Glomerular endothelial cell (primary cell): Measurements from ENCODE around the gene IFITM1. TPM values are rescaled to one million over a fixed set of nuclear protein-coding genes. Genes with fewer than 3 reads are reported as not detected.

ENCODE experiments used
- DNase-seq: peaks from one replicate; pipeline ENCODE4 v3.0.0-alpha.2; 2011; ENCODE audit warnings: low read depth, low spot score; ENCODE audit errors: extremely low read depth
- total RNA-seq: library from RNA; depleted of rRNA; stranded (reverse); fragments of >200 nt; gene quantifications from 2 replicates; pipeline ENCODE4 v1.2.3, GENCODE V29; 2015

IFITM1 gene
- total RNA-seq, 1 donor from 2014 or later = 86.5 TPM

DNA sequence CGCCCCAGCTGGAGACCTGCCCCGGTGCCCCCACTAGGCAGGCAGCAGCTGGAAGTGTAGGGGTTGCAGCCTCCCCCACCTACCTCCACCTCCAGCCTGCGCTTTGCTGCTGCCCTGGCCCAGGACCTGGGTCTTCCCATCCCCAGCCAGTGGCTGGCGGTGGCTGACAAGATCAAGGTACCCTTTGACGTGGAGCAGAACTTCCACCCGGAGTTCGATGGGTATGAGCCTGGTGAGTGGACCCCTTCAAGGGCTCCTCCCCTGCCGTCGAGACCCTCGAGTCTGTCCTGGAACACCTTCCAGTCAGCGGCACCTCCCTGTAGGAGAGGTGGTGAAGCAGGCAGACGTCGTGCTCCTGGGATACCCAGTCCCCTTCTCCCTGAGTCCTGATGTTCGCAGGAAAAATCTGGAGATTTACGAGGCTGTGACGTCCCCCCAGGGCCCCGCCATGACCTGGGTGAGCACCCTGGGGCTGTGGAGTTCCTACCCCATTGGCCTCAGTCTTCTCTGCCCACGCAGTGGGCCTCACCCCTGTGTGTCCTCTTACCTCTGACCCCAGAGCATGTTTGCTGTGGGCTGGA lies 20.5 kb upstream of the IFITM1 start:
- DNase-seq = no peak

DNA sequence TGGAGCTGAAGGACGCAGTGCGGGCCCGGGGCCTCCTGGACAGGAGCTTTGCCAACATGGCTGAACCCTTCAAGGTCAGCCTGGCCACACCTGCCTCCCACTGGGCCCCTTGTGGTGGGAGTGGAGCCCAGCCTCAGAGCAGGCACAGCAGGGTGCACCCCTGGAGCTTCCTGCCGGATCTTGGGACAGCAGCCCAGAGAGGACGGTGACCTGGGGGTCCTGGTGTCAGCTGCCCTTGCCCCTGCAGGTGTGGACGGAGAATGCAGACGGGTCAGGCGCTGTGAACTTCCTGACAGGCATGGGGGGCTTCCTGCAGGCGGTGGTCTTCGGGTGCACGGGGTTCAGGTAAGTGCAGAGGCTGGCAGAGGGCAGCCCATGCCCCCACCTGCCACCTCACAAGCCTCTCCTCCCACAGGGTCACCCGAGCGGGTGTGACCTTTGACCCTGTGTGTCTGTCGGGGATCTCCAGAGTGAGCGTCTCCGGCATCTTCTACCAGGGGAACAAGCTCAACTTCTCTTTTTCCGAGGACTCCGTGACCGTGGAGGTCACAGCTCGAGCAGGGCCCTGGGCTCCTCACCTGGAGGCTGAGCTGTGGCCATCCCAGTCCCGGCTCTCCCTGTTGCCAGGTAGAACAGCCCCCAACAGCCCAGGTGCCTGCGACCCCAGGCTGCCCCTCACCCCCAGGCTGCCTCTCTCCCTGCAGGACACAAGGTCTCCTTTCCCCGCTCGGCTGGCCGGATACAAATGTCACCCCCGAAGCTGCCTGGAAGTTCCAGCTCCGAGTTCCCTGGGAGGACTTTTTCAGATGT lies 19.8 kb upstream of the IFITM1 start:
- no peak for DNase-seq

DNA sequence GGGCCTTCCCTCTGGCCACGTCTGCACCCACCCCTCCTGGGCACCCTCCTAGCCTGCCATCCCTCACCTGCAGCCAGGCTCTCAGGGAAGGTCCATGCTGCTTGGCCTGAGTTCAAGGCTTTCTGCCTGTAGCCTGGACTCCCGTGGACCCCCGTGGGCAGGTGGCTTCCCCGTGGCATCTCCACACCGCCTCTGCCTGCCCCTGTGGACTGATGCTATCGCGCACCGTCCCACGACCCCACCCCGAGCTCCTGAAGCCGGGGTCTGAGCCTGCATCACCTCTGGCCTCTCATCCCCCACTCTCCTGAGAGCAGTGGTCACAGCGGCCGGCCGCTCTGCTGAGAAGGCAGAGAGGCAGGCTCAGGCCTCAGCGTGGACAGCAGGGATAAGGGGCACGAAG lies 19.1 kb upstream of the IFITM1 start:
- DNase-seq = no peak

DNA sequence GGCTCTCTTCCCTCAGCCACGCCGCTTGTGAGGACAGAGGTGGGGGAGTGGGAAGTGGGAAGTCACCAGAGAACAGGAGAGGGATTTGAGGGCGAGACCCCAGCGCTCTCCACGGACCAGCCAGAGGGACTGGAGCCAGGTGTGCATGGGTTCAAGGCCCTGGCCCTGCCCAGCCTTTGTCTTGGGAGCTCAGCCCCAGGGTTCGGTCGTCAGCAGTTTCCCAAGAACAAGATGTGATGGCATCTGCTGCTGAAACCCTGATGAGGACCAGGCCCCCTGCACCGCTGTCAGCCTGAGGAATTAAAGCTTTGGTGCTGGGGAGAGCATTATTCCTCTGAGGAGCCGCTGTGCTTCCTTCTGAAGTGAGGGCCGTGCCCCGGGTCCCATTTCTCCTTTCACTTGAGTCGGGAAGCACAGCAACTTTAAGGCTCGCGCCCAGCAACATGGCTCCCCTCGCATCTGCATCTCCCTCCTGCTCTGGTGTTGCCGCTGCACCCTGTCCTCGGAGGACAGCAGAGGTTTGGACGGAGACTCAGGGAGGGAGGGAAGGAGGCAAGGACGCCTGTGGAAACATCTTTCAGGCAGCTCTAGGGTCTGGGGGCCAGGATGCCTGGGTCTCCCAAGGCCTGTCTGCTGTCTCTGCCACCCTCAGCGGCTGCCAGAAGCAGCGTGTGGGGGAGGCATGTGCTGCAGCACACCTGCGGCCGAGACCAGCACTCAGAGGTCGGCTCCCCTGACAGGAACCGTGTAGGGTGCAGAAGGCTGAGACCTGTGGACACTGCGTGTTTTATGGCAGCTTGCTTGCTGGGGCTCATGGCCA lies 18.3 kb upstream of the IFITM1 start:
- DNase-seq = no peak

DNA sequence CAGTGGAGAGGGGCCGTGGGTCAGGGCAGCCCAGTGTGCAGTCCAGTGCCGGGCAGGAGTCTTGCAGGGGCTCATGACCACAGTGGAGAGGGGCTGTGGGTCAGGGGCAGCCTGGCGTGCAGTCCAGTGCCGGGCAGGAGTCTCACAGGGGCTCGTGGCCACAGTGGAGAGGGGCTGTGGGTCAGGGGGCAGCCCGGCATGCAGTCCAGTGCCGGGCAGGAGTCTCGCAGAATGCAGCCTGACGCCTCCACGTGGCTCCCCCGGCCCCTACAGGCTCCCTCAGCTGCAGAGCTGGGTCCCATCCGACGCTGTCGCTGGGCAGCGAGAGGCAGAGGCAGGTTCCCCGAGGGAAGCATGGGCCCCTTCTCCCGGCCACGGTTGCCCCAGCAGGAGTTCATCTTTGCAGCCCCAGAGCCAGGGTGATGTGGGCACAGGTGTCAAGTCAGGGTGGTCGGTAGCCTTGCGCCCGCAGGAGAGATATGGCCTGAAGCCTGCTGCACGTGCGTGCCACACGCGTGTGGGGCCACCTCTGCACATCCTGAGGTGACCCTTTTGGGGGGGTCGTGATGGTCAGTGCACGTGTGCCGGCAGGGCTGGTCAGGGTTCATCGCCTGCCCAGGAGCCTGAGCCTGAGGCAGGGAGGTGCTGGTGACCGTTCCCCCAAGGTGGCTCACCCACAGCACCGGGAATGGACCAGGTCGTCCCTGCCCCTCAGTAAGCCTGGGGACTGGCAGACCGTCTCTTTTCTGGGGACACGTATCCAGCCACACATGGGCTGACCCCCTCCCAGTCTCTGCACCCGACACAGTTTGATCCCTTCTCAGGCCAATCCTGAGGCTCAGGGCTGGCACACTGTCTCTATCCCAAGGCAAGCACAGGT lies 17.4 kb upstream of the IFITM1 start:
- no peak for DNase-seq

DNA sequence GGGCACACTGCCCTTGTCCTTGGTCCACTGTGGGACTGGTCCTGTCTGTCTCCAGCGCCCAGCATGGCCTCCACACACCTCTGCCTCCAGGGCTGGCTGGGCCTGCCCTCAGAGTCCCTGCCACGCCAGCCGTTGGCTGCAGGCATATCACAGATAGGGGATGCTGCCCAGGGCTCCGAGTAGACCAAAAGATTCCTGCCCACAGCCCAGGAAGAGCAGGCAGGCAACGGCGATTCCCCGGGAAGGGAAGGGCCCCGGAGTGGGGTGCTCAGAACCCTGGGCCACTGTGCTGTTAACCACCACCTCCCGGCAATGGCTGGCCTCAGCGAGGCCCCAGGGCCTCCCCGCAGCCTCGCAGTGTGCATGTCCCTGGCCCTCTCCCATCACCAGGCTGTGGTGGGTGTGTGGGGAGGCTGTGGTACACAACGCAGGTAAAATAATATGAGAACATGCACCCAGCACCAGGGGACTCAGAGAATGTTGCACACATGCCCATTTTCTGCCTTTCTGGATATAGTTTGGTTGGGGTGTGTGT lies 16.7 kb upstream of the IFITM1 start:
- DNase-seq = no peak

DNA sequence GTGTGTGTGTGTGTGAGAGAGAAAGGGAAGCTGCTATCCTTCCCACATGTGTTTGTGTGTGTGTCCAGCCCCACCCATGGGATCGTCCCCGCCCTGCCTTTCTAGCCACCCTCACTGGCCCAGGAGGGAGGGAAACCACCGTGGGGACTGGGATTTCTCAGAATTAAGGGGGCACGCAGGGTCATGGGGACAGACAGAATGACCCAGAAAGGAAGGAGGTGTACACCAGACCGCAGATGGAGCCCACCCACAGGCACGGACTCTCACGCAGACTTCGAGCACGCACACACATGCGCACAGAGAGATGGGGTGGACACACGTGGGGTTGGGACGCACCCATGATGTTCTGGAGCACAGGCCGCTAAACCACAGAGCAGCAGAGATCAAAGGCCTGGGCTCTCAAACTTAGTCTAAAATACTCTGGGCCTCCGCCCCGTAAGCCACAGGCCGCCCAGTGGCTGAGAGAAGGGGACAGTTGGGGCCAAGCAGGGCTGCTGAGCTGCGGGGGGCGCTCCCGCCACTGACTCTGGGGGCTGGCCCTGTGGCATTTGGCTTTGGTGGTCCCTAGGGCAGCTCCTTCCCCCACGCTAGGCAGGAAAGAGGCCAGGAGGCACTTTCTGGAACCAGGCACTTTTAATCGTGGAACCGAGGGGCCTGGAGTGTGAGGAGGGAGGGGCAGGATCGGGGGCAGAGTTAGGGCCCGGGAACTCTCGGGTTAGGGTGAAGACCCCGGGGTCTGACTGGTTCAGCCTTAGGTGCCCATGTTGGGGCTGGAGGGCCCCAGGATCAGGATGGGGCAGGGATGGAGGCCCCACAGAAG lies 16.0 kb upstream of the IFITM1 start:
- DNase-seq = no peak

DNA sequence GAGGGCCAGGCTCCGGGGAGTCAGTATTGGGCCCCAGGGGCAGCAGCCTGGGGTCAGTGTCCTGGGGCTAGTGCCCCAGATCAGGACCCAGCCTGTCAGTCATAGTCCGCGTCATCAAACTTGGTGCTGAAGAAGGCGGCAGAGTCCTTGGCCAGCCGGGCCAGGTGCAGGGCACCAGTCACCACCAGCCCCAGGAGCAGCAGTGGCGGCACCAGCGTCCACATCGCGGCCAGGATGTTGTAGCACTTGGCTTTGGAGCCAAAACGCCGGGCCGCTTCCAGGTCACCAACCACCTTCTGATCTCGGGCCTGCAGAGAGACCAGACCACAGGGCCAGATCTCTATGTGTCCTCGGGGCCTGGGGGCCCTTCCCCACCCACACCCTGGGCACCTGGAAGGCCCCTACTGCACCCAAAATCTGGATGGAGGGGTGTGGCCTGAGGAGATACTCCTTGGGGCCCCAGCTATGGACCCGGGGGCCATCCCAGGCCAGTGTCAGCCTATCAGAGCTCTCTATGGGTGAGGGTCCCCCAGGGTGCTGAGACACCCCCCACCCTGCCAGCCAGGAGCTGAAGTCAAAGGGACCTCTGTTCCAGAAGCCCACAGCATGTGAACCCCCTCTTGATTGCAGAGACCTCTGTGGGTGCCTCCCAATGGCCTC lies 15.3 kb upstream of the IFITM1 start:
- DNase-seq = no peak

DNA sequence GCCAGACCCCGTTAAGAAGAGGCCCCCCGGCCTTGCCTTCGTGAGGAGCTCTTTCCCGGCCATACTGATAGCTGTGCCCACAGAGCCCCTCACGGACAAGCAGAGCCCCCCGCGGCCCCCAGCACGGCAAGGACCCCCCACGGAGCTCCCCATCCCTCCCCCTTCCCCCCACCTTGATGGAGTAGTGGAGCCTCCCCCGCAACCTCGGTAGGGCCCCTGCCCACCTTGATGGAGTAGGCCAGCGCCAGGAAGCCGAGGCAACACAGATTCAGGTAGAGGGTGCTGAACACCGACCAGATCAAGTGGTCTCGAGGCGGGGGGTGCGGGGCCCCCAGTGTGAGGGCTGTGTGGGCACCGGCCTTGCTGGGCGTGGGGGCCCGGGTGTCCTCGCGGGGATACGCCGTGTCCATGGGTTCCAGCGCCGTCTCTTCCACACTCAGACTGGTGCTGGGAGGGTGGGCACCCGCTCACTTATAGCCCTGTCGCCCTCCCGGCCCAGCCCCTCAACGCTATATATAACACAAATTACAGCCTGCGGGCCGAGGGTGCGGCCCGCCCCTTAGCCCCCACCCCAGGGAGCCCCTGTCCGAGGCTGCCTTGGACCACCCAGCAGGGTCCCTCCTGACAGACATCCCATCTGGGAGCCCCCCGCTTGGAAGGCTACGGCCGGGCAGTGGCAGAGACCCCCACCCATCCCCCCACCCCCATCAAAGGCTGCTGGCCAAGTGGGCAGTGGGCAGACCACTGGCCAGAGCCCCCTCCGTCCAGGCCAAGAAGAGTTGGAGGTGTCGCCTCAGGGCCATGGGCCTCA lies 14.6 kb upstream of the IFITM1 start, which contains the start of gene IFITM5:
Gene IFITM5, minus strand, starts transcription at position 446 of the 811 bp plus-strand sequence. Its CDS starts 36 bp downstream, at position 410.
- DNase-seq = no peak

DNA sequence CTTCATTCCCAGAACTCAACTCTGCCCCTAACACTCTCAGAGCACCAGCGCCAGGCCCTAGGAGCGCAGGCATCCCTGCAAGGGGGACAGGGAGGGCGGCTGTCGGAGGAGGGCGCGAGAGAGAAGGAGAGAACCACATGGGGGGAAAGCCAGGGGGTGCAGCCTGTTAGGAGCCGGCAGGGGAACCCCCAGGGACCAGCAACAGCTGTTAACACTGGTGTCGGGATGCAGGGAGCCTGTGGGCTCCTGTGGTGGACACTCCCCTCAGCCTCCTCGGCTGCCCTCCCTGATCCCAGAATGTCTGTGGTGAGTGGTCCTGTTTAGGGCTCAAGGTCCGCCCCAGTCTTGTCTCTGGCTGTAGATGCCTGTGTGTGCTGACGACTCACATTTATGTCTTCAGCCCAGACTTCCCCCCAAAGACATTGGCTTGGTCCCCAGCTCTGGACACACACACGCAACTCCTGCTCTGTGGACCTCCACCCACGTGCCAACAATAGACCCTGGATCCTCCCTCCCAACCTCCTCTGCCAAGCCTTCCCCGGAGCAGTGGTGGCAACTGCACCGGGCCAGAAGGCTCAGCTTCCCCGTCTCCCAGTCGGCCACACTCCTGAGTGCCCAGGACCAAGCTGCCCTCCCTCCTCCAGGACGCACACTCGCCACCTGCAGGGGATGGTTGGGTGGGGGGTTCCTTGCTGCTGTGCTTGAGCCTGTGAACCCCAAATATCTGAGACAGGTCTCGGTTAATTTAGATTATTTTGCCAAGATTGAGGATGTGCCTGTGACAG lies 13.7 kb upstream of the IFITM1 start:
- no peak for DNase-seq

DNA sequence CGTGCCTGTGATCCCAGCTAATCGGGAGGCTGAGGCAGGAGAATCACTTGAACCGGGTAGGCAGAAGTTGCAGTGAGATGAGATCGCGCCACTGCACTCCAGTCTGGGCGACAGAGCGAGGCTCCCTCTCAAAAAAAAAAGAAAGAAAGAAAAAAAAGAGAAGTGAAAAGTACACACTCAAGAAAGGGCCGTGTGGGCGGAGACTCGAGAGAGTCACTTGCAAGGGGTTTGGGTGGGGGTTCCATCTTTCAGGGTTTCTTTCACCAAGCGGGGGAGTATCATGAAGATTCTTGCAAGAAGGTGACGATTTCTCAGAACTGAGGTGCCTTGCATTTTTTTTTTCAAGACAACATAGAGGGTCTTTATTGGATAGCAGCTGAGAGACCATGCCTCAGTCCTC lies 10.5 kb upstream of the IFITM1 start:
- no peak for DNase-seq

DNA sequence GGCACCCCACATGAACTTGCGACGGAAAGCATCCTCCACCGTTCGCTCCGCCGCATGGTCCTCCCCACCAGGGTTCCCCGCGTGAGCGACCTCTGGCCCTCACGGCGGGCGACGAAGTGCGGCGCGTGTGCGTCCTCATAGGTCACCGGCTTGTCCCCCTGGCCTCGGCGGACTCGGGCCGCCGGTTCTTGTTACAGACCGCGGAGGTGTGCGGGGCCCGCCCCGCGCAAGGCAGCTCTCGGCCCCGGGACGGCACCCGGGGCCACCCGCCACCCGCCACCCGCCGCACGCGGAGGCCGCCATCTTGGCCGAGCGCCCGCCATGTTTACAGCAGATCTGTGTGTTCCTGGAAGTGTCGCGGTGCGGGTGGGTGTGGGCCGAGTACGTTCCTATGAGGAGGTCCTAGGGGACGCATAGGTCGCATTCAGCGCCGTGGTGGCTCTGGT lies 9.8 kb upstream of the IFITM1 start:
- DNase-seq = no peak

DNA sequence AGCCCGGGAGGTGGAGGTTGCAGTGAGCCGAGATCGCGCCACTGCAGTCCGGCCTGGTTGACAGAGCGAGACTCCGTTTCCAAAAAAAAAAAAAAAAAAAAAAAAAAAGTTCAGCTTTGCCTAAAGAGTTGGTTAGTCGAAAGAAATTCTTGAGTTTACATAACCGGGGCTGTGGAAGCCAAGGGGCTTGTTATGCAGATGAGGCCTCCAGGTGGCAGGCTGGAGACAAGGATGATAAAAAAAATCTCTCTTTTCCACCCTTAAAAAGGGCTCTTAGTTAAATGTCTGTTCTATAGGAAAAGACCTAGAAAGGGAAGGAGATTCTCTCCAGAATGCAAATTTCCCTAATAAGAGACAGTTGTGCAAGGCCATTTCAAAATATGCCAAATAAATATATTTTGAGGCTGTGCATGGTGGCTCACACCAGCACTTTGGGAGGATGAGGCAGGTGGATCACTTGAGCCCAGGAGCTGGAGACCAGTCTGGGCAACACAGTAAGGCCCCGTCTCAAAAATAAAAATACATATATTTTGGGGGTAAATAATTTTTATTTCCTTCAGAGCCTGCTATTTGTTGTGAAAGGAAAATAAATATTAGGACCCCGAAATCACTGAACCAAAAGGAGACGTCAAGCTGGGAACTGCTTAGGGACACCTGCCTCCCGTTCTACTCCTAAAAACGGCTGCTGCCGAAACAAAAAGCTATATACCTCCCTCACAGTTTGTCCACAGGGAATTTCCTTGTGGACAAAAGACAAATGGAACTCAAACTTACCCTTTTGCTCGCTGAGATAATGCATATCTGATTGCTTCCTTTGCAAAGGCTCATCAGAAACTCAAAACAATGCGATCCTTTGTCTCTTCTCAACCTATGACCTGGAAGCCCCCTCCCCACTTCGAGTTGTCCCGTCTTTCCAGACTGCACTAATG lies 8.7 kb upstream of the IFITM1 start:
- DNase-seq = no peak

DNA sequence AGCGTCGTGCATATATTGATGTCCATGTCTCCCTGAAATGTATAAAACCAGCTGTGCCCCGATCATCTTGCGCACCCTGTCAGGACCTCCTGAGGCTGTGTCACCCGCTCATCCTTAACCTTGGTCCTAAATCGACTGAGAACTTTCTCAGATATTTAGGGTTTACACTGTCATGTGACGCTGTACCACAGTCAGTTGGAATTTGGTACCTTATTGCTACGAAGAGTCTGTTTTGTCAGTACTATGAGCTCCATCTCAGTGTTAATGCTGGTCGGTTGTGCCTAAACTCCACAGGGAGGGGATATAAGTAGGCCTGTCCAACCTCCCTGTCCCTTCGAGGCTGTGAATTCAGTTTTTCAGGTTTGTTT lies 8.0 kb upstream of the IFITM1 start:
- no peak for DNase-seq

DNA sequence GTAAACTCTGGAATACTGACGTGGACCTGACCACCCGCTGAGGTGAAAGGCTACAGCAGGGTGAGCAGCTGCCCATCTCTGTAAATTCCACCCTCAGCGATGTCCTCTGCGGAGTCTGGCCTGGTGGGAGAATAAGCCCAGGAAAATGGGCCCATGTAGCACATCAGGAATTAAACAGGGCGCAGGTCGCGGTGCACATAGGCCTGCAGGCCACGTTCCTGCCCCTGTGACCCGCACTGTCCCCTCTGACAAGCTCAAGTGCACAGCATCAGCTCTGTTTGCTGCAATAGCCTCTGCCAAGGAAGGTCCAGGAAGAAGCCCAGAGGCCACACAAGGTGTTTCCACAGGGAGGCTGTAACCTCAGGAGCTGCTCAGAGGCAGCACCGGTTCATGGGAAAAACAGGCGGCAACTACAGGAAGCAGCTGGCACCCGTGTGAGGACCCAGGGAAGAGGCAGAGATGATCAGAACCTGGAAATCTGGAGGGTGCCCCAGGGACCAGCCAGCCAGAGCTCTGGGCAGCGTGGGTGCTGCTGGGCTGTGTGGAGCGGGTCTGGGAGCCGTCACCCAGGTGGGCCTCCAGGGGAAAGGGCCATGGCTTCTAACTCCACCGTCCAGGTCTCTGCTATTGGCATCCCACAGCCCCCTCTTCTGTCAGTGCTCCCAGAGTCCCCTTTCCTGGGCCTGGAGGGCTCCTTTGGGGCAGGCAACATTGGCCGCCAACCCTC lies 7.0 kb upstream of the IFITM1 start:
- DNase-seq = no peak
